Measurements from ENCODE around the gene PRMT3.
A peak's percentile ranks its signal among the peaks of the same experiment; 100 is the strongest.

The PRMT3 gene

DNA sequence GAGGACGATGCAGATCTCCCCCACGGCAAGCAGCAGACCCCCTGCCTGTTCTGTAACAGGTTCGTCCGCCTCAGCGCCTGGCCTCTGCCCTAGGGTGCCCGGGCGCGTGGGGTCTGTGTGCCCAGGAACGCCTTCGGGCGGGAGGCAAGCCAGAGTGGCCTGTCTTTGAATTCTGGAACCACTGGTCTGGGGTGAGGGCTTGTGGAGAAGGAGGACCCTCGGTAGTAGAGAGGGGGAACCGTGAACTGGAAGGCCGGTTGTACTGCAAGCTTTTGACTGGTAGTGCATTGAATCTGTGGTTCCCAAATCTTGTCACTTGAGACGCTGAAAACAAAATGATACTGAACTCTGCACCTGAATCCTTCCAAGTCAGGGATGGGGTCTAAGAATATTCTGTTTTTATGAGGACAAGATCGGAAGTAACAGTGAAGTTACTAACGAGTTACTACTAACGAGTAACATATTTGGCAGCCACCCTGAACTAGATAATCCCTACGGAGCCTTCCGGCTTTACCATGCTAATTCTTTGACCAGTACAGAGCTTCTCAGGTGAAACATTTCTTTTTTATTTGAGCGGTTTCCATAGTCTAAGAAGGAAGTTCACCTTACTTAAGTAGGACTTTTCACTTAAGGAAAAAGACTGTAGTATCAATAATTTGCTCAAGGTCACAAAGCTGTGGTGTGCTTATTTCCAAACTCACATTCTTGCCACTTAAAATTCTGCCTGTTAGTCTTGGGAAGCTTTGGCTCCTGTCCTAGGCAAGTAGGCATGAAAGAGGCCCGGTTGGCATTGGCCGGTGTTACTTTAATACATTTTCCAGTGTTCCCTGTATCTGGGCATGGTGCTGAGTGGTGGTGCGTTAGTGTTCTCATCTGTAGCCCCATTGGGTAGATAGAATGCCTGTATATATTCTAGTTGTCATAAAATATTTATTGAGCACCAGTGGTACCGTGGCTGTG is 860 bp downstream of the PRMT3 start:
- Mint-ChIP-seq H3K9me3 (no peaks in the 10 kb centered on the region), H3K36me3 (ENCODE audit: low read depth) (peaks cover 16% of the 10 kb centered on the region), H3K4me3 (peak overlapping the region; percentile 98), H3K4me1 (peaks cover 20% of the 10 kb centered on the region), H3K27me3 (ENCODE audit: low read depth, poor library complexity) (no peaks in the 10 kb centered on the region), H3K27ac (peak overlapping the region; percentile 72)
- TF ChIP-seq CTCF (IDR thresholded peaks at IDR 0.05) = no peak
- DNase-seq = no peak

DNA sequence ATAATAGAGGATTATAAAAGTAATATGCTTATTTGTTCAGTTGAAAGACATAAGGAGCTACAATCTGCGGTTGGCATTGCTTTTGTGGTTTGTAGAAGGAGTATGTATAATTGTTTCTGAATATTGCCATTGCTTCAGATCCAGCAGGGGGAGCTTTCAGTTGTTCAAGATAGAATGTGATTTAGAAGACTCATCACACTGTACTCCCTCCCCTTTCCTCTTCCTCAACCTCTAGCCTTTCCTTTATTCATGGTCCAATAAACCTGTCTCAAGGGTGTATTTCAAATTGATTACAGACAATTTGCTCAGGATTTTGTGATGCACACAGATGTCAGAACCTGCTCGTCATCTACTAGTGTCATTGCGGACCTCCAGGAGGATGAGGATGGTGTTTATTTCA is 9.8 kb downstream of the PRMT3 start:
- no peaks in the 10 kb centered on the region for H3K27me3 Mint-ChIP-seq (ENCODE audit: low read depth, poor library complexity)
- DNase-seq = peak; percentile 22
- peak; percentile 56 for TF ChIP-seq CTCF (IDR thresholded peaks at IDR 0.05)
- peak overlapping the region; percentile 14 for H3K27ac Mint-ChIP-seq
- peaks cover 38% of the 10 kb centered on the region for H3K36me3 Mint-ChIP-seq (ENCODE audit: low read depth)
- H3K9me3 Mint-ChIP-seq = no peaks in the 10 kb centered on the region
- no peak overlapping the region for H3K4me3 Mint-ChIP-seq
- H3K4me1 Mint-ChIP-seq = peaks cover 18% of the 10 kb centered on the region

DNA sequence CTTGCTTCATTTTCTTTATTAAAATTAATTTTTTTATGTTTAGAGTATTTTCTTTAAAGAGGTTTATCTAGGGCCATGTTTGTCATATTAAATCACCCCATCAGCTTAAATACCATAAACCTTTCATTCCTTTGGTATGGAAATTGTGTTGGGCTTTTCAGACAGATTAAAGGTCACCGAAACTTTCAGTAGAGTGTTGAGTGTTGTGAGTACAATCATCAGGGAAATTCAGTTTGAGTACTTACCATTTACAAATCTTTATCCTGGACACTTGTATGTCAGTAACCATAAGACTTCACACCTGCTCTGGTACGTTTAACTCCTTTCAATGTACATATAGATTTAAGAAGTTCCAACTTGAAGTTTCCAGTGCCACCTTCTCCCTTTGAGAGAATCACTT is 12.0 kb downstream of the PRMT3 start:
- no peaks in the 10 kb centered on the region for H3K9me3 Mint-ChIP-seq
- H3K27me3 Mint-ChIP-seq (ENCODE audit: low read depth, poor library complexity) = no peaks in the 10 kb centered on the region
- TF ChIP-seq CTCF (IDR thresholded peaks at IDR 0.05) = no peak
- H3K4me3 Mint-ChIP-seq = no peak overlapping the region
- H3K4me1 Mint-ChIP-seq = peaks cover 18% of the 10 kb centered on the region
- no peak for DNase-seq
- H3K36me3 Mint-ChIP-seq (ENCODE audit: low read depth) = peaks cover 41% of the 10 kb centered on the region
- H3K27ac Mint-ChIP-seq = no peak overlapping the region

GRCh38 chr11:20403059-20403458 is 15.5 kb downstream of the PRMT3 start:
- Mint-ChIP-seq H3K9me3 (no peaks in the 10 kb centered on the region), H3K4me3 (no peak overlapping the region), H3K27ac (no peak overlapping the region), H3K27me3 (ENCODE audit: low read depth, poor library complexity) (no peaks in the 10 kb centered on the region), H3K4me1 (peaks cover 10% of the 10 kb centered on the region), H3K36me3 (ENCODE audit: low read depth) (peaks cover 31% of the 10 kb centered on the region)
- no peak for DNase-seq
- no peak for TF ChIP-seq CTCF (IDR thresholded peaks at IDR 0.05)

DNA sequence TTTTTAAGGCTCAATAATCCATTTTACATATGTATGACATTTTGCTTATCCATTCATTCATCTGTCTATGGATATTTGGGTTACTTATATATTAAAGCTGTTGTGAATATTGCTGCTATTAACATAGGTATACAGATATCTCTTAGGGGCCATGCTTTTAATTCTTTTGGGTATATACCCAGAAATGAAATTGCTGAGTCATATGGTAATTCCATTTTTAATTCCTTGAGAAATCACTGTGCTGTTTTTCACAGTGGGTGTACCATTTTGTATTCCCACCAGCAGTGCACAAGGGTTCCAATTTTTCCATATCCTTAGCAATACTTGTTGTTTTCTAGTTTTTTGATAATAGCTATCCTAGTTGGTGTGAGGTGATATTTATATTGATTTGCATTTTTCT is 19.0 kb downstream of the PRMT3 start:
- no peaks in the 10 kb centered on the region for H3K27me3 Mint-ChIP-seq (ENCODE audit: low read depth, poor library complexity)
- H3K36me3 Mint-ChIP-seq (ENCODE audit: low read depth) = peaks cover 31% of the 10 kb centered on the region
- no peak for TF ChIP-seq CTCF (IDR thresholded peaks at IDR 0.05)
- DNase-seq = no peak
- no peak overlapping the region for H3K27ac Mint-ChIP-seq
- no peaks in the 10 kb centered on the region for H3K9me3 Mint-ChIP-seq
- no peak overlapping the region for H3K4me3 Mint-ChIP-seq
- peaks cover 2% of the 10 kb centered on the region for H3K4me1 Mint-ChIP-seq

- Mint-ChIP-seq H3K27me3 (ENCODE audit: low read depth, poor library complexity) (no peaks in the 10 kb centered on the region), H3K4me3 (no peak overlapping the region), H3K27ac (no peak overlapping the region), H3K36me3 (ENCODE audit: low read depth) (peaks cover 33% of the 10 kb centered on the region), H3K4me1 (no peaks in the 10 kb centered on the region), H3K9me3 (no peaks in the 10 kb centered on the region)
- no peak for TF ChIP-seq CTCF (IDR thresholded peaks at IDR 0.05)
- no peak for DNase-seq
Observed at GRCh38 chr11:20407344-20407743, 19.8 kb downstream of the PRMT3 start.
